Measurements from ENCODE around the gene PIAS4.

PIAS4 gene

DNA sequence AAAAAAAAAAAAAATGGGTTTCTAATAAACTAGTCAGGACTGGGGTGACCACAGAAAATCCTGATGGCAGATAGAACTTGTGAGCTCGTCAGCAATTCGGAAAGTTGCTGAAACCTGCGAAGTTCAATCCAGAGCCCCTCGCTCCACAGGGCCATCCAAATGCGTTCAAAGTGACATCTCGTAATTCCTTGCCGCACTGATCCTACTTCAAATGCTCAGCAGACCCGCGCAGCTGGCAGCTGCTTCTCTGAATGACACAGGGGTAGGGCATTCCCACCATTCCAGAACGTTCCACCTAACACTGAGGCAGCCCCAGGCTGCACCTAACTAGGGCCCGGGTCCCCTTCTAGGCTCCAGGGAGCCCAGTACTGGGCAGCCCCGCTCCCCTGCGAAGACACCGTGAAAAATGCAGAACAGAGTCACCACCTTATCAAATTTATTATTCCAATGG is 31.9 kb upstream of the PIAS4 start:
- TF ChIP-seq, protein P1, sequence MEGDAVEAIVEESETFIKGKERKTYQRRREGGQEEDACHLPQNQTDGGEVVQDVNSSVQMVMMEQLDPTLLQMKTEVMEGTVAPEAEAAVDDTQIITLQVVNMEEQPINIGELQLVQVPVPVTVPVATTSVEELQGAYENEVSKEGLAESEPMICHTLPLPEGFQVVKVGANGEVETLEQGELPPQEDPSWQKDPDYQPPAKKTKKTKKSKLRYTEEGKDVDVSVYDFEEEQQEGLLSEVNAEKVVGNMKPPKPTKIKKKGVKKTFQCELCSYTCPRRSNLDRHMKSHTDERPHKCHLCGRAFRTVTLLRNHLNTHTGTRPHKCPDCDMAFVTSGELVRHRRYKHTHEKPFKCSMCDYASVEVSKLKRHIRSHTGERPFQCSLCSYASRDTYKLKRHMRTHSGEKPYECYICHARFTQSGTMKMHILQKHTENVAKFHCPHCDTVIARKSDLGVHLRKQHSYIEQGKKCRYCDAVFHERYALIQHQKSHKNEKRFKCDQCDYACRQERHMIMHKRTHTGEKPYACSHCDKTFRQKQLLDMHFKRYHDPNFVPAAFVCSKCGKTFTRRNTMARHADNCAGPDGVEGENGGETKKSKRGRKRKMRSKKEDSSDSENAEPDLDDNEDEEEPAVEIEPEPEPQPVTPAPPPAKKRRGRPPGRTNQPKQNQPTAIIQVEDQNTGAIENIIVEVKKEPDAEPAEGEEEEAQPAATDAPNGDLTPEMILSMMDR (IDR thresholded peaks at IDR 0.05), result no peak

DNA sequence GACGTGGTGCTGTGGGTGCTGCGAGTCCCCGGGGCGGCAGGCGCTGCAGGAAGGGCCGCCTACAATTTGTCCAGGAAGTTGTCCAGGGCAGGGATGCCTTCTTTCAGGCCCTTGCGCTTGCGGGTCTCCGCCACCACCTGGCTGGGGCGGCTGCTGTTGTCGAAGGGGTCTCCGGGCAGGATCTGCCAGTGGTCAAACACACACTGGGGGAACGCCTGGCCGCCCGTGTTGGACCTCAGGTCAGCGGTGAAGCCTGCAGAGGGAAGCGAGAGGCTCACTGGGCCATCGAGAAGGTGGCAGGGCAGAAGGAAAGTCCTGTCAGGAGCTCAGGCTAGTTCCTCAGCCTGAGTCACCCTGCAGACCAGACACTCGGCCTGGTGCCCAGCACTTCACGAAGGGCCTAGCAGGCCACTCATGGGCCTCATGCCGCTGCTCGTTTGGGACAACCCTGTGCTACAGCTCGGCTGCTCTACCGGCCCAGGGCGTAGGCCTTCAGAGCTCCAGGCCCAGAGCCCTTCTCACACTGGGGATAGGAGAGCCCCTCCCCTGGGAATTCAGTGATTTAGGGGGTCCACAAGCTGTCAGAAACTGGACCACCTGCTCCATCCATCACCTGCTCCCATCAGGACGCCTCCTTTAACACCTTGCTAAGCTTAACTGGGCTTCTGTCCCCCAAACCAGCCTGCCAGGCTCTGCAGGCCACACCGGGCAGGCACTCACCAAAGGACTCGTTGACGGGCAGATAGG is 30.9 kb upstream of the PIAS4 start:
- TF ChIP-seq, protein P1 (IDR thresholded peaks at IDR 0.05), result no peak

DNA sequence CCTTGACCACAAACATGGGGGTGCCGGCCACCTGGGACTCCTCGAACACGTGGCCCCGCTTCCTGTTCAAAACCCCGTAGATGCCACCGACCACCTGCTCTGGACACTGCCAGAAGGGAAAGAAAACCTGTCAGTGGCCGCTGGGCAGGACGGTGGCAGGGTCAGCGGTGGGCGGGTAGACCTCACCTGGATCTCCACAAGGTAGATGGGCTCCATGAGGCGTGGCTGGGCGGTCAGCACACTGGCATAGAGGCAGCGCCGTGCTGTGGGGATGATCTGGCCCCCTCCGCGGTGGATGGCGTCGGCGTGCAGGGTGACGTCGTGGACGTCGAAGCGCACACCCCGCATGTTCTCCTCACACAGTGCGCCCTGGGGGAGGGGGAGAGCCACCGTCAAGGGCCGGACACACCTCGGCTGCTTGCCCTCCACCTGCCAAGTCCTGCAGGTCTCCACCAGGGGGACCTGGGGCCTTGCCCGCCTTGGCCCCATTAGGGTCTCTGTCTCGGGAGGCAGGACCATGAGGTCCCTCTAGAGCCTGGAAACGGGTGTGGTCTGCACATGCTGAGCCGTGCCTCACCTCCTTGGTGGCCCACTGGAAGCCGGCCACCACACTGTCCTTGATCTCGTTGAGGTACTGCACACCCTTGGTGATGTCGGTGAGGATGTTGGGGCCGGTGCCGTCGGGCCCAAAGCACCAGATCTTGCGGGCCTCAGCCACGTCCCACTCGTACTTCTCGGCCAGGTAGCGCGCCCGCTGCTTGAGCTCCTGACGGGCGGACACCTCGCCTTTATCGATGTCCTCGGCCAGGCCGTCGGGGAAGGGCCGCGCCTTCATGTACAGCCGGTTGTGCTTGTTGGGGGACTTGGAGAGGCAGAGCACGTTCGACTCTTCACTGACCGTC is 30.0 kb upstream of the PIAS4 start:
- TF ChIP-seq, protein P1 (IDR thresholded peaks at IDR 0.05), result peak; percentile 17; the same call in 1 of the 2 replicates

DNA sequence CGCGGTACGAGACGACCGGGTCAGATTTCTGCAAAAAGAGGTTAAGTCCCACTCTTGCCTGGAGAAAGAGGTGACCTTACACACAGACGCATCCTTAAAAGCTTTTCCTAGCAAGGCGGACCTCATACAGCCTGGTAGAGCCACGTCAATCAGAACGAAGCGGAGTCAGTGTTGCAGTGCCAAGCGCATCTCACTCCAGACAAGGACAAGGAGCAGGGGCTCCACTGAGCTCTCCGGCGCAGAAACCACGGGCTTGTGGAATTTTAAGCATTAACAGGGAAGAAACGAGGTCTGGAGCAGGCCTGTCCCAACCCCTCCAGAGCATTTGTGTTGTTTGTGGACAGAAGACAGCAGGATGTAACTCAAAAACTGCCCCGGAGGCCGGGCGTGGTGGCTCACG is 29.4 kb upstream of the PIAS4 start:
- TF ChIP-seq, protein P1 (IDR thresholded peaks at IDR 0.05), result no peak

DNA sequence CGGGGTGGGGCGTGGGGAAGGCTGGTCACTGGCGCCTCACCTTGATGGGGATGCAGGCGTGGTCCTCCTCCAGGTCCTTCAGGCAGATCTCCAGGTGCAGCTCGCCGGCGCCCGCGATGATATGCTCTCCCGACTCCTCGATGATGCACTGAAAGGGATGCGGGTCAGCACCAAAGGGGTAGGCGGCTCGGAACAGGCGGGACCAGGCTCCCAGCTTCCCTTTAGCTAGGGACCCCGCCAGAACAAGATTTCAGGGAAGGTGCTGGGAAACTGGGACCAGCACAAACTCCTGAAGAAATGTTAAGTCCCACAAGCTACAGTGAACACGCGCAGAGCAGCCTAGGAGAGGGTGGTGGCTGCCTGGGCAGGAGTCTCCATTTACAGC is 28.3 kb upstream of the PIAS4 start:
- TF ChIP-seq, protein P1 (IDR thresholded peaks at IDR 0.05), result no peak

DNA sequence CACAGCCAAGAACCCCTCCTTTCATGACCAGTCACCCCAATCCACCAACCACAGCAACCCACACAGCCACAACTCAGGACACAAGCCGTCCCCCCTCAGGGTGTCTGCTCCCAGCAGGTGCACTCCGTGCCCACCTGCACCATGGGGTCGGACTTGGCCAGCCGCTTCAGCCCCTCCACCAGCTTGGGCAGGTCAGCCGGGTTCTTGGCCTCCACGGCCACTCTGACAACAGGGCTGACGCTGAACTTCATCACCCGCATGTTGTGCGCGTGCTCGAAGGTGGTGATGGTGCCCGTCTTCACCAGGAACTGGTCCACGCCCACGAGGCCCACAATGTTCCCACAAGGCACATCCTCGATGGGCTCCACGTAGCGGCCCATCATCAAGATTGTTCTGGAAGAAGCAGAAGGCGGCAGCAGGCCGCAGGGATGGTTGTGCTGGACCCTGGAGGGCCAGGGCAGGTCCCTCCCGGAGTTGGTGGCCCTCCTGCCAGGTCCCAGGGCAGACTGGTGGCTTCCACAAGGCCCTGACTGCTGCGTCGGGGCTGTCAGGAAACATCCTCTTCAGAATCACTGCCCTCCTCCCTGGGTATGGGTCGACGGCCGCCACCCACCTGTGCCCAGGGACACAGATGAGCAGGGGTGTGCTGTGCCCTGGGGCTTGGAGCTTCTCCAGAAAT is 27.7 kb upstream of the PIAS4 start:
- TF ChIP-seq, protein P1 (IDR thresholded peaks at IDR 0.05), result no peak

Measured in LNCAP (cell line).